ENCODE results near the gene SEC62. TPM values are rescaled to one million over a fixed set of nuclear protein-coding genes. Genes with fewer than 3 reads are reported as not detected.

The SEC62 gene
- total RNA-seq, 2 experiments from 2014 or later: 61.0 to 63.1 TPM

DNA sequence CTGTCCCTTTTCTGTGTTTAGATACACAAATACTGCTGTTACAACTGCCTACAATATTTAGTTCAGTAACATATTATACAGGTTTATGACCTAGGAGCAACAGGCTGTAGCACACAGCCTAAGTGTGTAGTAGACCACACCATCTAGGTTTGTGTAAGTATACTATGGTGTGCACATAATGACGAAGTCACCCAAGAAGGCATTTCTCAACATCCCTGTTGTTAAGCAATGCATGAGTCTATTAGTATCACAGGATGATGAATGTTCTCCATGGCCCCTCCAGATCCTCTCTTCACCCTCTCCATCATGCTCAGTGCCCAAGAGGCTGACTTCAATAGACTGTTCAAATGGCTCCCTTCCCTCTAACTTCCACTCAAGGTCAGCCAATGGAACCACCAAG is 14.6 kb upstream of the SEC62 start:
- no peak for DNase-seq
- Mint-ChIP-seq H3K27ac (no peak overlapping the region), H3K9me3 (peaks cover 6% of the 10 kb centered on the region), H3K27me3 (no peaks in the 10 kb centered on the region), H3K4me1 (peaks cover 6% of the 10 kb centered on the region), H3K4me3 (no peak overlapping the region), H3K36me3 (ENCODE audit: low read depth) (no peaks in the 10 kb centered on the region)
- POLR2A ChIA-PET: no interaction called here
- CTCF ChIA-PET: no interaction called here

GRCh38 chr3:169953462-169954141 is 13.0 kb upstream of the SEC62 start:
- peaks cover 2% of the 10 kb centered on the region for H3K27me3 Mint-ChIP-seq
- POLR2A ChIA-PET: no interaction called here
- H3K36me3 Mint-ChIP-seq (ENCODE audit: low read depth): no peaks in the 10 kb centered on the region
- no peak overlapping the region for H3K4me3 Mint-ChIP-seq
- H3K27ac Mint-ChIP-seq: no peak overlapping the region
- peaks cover 6% of the 10 kb centered on the region for H3K9me3 Mint-ChIP-seq
- DNase-seq: no peak
- peaks cover 6% of the 10 kb centered on the region for H3K4me1 Mint-ChIP-seq
- CTCF ChIA-PET: interaction anchor here (0.6 kb wide), 1 partner anchor 136 kb away, joined by 4 read pairs; no protein-coding TSS in a partner anchor

DNA sequence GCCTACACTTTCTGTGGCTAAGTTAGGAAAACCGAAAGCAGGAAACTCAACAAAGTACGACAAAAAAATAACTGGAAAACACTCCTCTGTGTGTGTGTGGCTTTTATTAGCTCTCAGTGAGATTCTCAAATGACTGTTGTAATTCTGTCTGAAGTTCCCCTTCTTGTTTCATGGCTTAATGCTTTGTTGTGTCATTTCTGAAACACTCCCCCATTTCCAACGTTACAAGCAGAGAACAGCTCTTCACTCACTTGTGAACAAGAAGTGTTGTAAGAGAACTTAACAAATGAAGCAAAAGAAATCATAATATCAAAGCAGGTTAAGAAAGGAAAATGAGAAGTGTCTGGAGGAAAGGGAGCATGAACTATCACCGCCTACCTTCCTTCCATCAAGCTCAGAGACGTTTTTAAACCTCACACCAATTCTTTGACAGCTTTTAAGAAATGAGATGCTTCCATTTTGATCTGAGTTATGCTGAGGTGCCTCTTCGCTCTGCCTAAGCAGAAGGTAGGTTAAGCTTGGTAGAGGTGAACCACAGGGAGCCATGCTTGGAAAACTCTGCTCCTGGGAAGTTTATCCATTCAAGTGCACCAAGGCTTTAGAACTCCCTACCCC is 12.4 kb upstream of the SEC62 start:
- CTCF ChIA-PET: interaction anchor here (0.6 kb wide), 1 partner anchor 135 kb away, joined by 4 read pairs; no protein-coding TSS in a partner anchor
- Mint-ChIP-seq H3K27me3 (peaks cover 3% of the 10 kb centered on the region), H3K9me3 (peaks cover 6% of the 10 kb centered on the region), H3K27ac (no peak overlapping the region), H3K4me1 (peaks cover 6% of the 10 kb centered on the region), H3K4me3 (no peak overlapping the region), H3K36me3 (ENCODE audit: low read depth) (no peaks in the 10 kb centered on the region)
- no peak for DNase-seq
- POLR2A ChIA-PET: no interaction called here

- Mint-ChIP-seq H3K27ac (no peak overlapping the region), H3K4me3 (no peak overlapping the region), H3K9me3 (peaks cover 6% of the 10 kb centered on the region), H3K4me1 (peaks cover 6% of the 10 kb centered on the region), H3K27me3 (peaks cover 5% of the 10 kb centered on the region), H3K36me3 (ENCODE audit: low read depth) (no peaks in the 10 kb centered on the region)
- POLR2A ChIA-PET: no interaction called here
- CTCF ChIA-PET: interaction anchor here (1.0 to 1.9 kb wide), 3 partner anchors 9 to 76 kb away, joined by 3 to 7 read pairs (median 3); partner anchors contain the start of gene SEC62
- no peak for DNase-seq
Observed at GRCh38 chr3:169955406-169955805, 11.2 kb upstream of the SEC62 start.

DNA sequence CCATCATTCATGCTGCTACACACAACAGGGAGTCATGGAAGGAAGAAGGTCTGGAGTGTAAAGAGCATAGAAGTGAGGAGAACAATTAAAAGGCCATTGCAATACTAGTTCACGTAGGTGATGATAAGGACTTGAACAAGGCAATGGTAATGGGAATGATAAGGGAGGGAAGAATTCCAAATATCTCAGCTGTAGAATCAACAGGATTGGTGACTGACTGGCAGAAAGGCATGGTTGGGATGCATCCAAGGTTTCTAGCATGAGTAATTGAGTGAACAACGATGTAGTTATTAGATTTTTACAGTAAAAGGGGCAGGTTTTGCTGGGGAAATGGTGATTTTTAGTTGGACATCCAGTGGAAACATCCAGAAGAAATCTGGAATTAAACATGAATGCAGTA is 2.4 kb upstream of the SEC62 start:
- Mint-ChIP-seq H3K27ac (no peak overlapping the region), H3K36me3 (ENCODE audit: low read depth) (peaks cover 11% of the 10 kb centered on the region), H3K4me1 (peaks cover 29% of the 10 kb centered on the region), H3K9me3 (peaks cover 6% of the 10 kb centered on the region), H3K27me3 (peaks cover 3% of the 10 kb centered on the region), H3K4me3 (no peak overlapping the region)
- no peak for DNase-seq
- ChIA-PET CTCF (no interaction called here), POLR2A (no interaction called here)

GRCh38 chr3:169965562-169966427 is 812 bp upstream of the SEC62 start:
- peaks cover 42% of the 10 kb centered on the region for H3K4me1 Mint-ChIP-seq
- peak overlapping the region; percentile 97 for H3K4me3 Mint-ChIP-seq
- peaks cover 6% of the 10 kb centered on the region for H3K9me3 Mint-ChIP-seq
- peak overlapping the region; percentile 99 for H3K27ac Mint-ChIP-seq
- no peaks in the 10 kb centered on the region for H3K27me3 Mint-ChIP-seq
- H3K36me3 Mint-ChIP-seq (ENCODE audit: low read depth): peaks cover 19% of the 10 kb centered on the region
- CTCF ChIA-PET: interaction anchor here (0.6 to 2.4 kb wide), 8 partner anchors 9 to 385 kb away, joined by 3 to 9 read pairs (median 4); partner anchors contain the start of gene MYNN
- POLR2A ChIA-PET: no interaction called here
- no peak for DNase-seq

DNA sequence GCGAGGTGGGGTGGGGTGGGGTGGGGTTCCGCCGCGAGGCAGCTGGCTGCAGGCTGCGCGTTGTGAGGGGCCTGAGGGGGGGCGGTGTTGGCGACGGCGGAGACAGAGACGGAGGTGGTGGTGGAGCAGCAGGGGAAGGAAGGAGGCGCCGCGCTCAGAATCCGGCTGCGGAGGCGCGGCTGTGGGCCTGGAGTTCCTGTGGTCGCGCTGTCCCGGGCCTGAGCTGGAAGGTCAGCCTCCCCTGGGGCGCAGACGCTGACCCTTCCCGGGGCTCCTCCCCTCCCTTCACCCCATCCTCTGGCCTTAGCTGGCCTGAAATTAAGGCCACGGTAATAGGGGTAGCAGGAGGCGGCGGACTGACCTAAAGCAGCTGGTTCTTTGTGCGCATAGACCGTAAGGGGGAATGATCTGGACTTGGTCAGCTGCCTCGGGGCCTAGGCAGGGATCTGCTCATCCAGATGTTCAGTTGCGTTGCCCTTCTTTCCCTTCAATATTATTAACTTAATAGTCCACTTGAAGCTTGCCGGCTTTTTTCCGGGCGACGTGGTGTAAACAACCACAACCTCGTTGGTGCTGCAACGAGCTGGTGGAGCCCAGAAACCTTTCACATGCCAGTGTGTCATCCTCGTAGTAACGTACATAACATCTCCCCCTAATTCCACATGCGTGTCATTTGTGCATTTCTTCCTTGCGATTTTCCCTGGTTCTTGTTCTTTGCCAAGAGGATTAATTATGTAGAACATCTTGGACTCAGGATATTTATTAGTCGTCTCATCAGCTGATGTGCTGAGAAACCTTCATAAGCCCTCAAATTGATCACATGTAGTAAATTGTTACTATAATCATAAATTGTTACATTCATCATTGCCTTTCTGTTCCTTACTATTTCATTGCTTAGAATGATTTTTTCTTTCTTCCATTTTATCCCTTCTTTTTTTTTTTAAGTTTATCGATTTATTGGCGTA is 626 bp downstream of the SEC62 start:
- peak; percentile 42 for DNase-seq
- Mint-ChIP-seq H3K27ac (peak overlapping the region; percentile 99), H3K36me3 (ENCODE audit: low read depth) (peaks cover 24% of the 10 kb centered on the region), H3K4me3 (peak overlapping the region; percentile 97), H3K27me3 (no peaks in the 10 kb centered on the region), H3K4me1 (peaks cover 51% of the 10 kb centered on the region), H3K9me3 (peaks cover 6% of the 10 kb centered on the region)
- ChIA-PET POLR2A (no interaction called here), CTCF (interaction anchor here (0.7 to 2.4 kb wide), 12 partner anchors 11 to 204 kb away, joined by 3 to 9 read pairs (median 4); partner anchors contain the start of gene MYNN)

- H3K27ac Mint-ChIP-seq: peak overlapping the region; percentile 99
- CTCF ChIA-PET: interaction anchor here (1.4 to 1.6 kb wide), 2 partner anchors 16 to 34 kb away, joined by 3 to 9 read pairs; no protein-coding TSS in a partner anchor
- H3K4me1 Mint-ChIP-seq: peaks cover 53% of the 10 kb centered on the region
Observed at GRCh38 chr3:169968224-169968885, 1.7 kb downstream of the SEC62 start.

GRCh38 chr3:169969174-169970095 is 2.8 kb downstream of the SEC62 start:
- Mint-ChIP-seq H3K27ac (no peak overlapping the region), H3K4me1 (peaks cover 56% of the 10 kb centered on the region)

More at GRCh38 chr3:169968224-169968885, 1.7 kb downstream of the SEC62 start:
- POLR2A ChIA-PET: no interaction called here
- Mint-ChIP-seq H3K27me3 (no peaks in the 10 kb centered on the region), H3K9me3 (peaks cover 6% of the 10 kb centered on the region), H3K36me3 (ENCODE audit: low read depth) (peaks cover 27% of the 10 kb centered on the region), H3K4me3 (peak overlapping the region; percentile 97)
- no peak for DNase-seq

DNA sequence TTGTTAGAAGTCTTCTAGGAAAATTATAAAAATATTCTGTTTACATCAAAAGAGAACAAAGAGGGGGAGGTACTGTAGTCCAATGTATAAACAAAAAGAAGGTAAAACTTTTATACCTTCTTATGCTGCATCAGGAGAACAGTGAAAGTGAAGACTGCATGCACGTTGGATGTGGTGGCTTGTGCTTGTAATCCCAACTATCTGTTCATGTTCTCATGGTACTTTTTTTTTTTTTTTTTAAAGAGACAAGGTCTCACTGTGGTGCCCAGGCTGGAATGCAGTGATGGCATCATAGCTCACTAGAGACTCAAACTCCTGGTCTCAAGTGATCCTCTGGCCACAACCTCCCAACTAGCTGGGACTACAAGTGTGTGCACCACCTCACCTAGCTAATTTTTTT is 4.2 kb downstream of the SEC62 start:
- H3K4me3 Mint-ChIP-seq: no peak overlapping the region
- DNase-seq: no peak
- ChIA-PET POLR2A (no interaction called here), CTCF (no interaction called here)
- no peaks in the 10 kb centered on the region for H3K27me3 Mint-ChIP-seq
- H3K9me3 Mint-ChIP-seq: no peaks in the 10 kb centered on the region
- H3K27ac Mint-ChIP-seq: no peak overlapping the region
- peaks cover 37% of the 10 kb centered on the region for H3K36me3 Mint-ChIP-seq (ENCODE audit: low read depth)
- peaks cover 56% of the 10 kb centered on the region for H3K4me1 Mint-ChIP-seq

More at GRCh38 chr3:169969174-169970095, 2.8 kb downstream of the SEC62 start:
- peaks cover 3% of the 10 kb centered on the region for H3K9me3 Mint-ChIP-seq
- no peaks in the 10 kb centered on the region for H3K27me3 Mint-ChIP-seq
- peak overlapping the region; percentile 97 for H3K4me3 Mint-ChIP-seq
- no peak for DNase-seq
- H3K36me3 Mint-ChIP-seq (ENCODE audit: low read depth): peaks cover 33% of the 10 kb centered on the region
- CTCF ChIA-PET: no interaction called here
- POLR2A ChIA-PET: no interaction called here

DNA sequence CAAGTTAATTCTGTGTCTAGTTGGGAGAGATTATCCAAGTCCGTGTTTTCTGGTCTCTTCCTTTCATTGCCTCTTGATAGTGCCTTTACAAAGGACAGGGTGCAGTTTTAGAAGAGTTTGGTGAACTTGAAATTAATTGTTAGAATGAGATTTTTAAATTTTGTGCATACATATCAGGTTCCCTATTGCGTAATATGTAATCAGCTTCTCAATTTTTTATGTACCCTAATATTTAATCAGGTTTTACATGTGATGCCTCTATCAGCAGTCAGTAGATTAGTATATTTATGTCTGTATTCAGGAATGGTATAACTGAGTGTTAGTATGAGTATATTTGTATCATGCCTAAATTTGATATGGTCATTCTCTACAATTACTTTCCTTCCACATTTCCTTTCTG is 4.9 kb downstream of the SEC62 start:
- POLR2A ChIA-PET: no interaction called here
- Mint-ChIP-seq H3K4me1 (peaks cover 51% of the 10 kb centered on the region), H3K27ac (no peak overlapping the region), H3K36me3 (ENCODE audit: low read depth) (peaks cover 42% of the 10 kb centered on the region), H3K9me3 (no peaks in the 10 kb centered on the region), H3K27me3 (no peaks in the 10 kb centered on the region), H3K4me3 (no peak overlapping the region)
- DNase-seq: no peak
- CTCF ChIA-PET: no interaction called here

All from activated CD4-positive, alpha-beta T cell treated with anti-CD3 and anti-CD28 coated beads, Interleukin-2, amount 10 ng/mL, durations not matched to agents 7 days and 5 days (primary cell).